GM21390 (cell line): Measurements from ENCODE around the gene HOXC6.
"Not testable (repeated sequence)": the region's sequence is repeated elsewhere in the genome, so short reads cannot be mapped to it uniquely, and the experiment has no call there.

Experiments
- ATAC-seq: cut with Tn5 transposase; IDR thresholded peaks from one replicate; pipeline ENCODE4 v1.9.1; 2021; ENCODE audit not compliant: unreplicated experiment

HOXC6 gene

GRCh38 chr12:54038871-54039414 lies 10.7 kb downstream of the HOXC6 start:
- no peak for ATAC-seq

- ATAC-seq, result no peak
Measured at GRCh38 chr12:54039417-54040147, 11.3 kb downstream of the HOXC6 start.

- no peak for ATAC-seq
Measured at GRCh38 chr12:54040148-54040494, 11.9 kb downstream of the HOXC6 start.

GRCh38 chr12:54040648-54041047 lies 12.4 kb downstream of the HOXC6 start:
- no peak for ATAC-seq

- no peak for ATAC-seq
Measured at GRCh38 chr12:54041097-54041690, 13.0 kb downstream of the HOXC6 start.

GRCh38 chr12:54042033-54042432 lies 13.8 kb downstream of the HOXC6 start:
- ATAC-seq, result not testable (repeated sequence)

GRCh38 chr12:54042970-54043853 lies 15.0 kb downstream of the HOXC6 start:
- no peak for ATAC-seq

GRCh38 chr12:54044425-54045103 lies 16.3 kb downstream of the HOXC6 start:
- ATAC-seq, result no peak

- ATAC-seq, result no peak
Measured at GRCh38 chr12:54045401-54045800, 17.2 kb downstream of the HOXC6 start.

- no peak for ATAC-seq
Measured at GRCh38 chr12:54045868-54046521, 17.8 kb downstream of the HOXC6 start.

GRCh38 chr12:54046809-54047159 lies 18.5 kb downstream of the HOXC6 start:
- ATAC-seq, result no peak

GRCh38 chr12:54047160-54047963 lies 19.1 kb downstream of the HOXC6 start:
- ATAC-seq, result no peak

GRCh38 chr12:54047964-54048303 lies 19.7 kb downstream of the HOXC6 start:
- ATAC-seq, result no peak

GRCh38 chr12:54048406-54049093 lies 20.3 kb downstream of the HOXC6 start:
- ATAC-seq, result no peak

GRCh38 chr12:54049108-54049507 lies 20.9 kb downstream of the HOXC6 start:
- no peak for ATAC-seq

- ATAC-seq, result no peak
Measured at GRCh38 chr12:54050482-54050810, 22.2 kb downstream of the HOXC6 start.

GRCh38 chr12:54051026-54051842 lies 23.0 kb downstream of the HOXC6 start:
- no peak for ATAC-seq

- no peak for ATAC-seq
Measured at GRCh38 chr12:54051874-54052437, 23.7 kb downstream of the HOXC6 start.
